COR-L47 (cell line): ENCODE results near the gene GAS7.

Experiments used
- DNase-seq: peaks from one replicate; lab custom pipeline; 2025; lab: John Stamatoyannopoulos, UW

Gene GAS7

DNA sequence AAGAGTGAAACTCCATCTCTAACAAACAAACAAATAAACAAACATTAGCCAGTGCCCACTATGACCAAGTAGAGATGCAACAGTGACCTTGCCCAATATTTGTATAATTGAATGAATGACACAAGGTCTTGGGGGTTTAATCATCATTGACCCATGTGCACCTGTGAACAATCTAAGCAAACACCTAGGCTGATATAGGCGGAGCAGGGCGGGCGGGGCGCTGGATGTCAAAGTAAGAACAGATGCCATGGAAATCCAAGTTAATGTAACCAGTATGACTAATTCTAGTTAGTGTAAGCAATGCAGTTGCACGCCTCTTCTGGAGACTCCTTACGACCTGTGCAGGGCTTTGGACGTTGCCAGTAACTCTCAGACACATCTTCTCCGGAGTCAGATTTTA is 310.9 kb downstream of the GAS7 start:
- no peak for DNase-seq

DNA sequence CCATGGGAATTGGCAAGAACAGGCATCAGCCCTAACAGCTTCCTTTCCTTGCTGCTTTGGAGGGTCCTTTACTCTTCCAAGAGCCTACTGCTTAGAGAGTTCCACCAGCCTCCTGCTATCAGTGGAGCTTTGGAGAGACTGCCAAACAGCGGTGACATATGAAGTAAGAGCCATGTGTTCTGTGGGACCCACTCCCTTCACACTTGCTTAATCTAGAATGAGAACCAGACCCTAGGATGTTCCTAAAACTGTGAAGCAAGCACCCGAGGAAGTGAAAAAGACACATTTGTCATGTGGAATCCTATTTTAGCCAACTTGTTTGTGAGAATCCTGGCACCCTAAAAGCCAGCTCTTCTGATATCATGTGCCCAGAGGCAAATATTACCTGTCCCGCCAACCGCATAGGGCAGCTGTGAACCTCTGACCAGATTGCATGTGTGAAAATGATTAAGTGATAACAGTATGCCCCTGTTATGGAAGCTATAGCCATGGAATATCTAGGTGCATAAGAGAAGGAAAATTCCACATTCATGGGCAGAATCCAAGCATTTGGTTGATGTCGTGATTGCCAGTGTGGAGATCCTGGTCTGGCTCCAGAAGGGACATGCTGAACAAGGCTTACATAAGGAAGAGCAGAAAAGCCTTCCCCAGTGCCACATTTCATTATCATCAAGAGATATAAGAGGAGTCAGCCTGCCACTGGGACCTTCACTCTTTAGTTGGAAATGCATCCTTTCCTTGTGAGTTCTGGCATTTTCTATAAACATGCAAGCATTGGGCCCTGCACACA is 312.1 kb downstream of the GAS7 start:
- no peak for DNase-seq

DNA sequence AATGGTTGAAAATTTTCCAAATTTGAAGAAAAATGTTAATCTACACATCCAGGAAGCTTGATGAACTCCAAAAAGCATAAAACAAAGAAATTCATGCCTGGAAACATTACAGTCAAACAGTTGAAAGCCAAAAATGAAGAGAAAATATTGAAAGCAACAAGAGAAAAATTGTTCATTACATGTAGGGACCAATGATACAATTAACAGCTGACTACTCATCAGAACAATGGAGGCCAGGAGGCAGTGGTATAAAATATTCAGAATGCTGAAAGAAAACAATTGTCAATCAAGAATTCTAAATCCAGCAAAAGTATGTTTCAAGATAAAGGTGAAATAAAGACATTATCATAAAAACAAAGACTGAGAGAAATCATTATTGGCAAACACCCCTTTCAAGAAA is 315.0 kb downstream of the GAS7 start:
- DNase-seq: no peak

DNA sequence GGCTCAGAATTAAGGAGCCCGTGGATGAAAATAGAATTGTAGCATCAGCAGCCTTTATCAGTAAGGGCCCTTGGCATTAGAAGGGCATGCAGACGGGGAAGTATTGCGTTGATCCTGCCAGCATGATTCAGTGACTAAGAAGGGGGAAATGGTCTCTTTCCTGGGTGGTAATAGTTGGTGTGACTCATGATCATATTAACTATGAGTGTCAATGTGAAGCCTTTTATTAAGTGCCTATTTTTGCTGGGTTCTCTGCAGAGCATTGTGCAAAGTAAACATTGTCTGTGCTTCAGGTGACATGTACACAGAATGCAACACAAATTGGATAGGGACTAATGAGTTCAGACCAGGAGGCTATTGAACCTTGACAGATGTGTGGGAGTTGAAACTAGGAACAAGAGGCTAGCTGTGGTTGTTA is 317.8 kb downstream of the GAS7 start:
- DNase-seq: no peak

DNA sequence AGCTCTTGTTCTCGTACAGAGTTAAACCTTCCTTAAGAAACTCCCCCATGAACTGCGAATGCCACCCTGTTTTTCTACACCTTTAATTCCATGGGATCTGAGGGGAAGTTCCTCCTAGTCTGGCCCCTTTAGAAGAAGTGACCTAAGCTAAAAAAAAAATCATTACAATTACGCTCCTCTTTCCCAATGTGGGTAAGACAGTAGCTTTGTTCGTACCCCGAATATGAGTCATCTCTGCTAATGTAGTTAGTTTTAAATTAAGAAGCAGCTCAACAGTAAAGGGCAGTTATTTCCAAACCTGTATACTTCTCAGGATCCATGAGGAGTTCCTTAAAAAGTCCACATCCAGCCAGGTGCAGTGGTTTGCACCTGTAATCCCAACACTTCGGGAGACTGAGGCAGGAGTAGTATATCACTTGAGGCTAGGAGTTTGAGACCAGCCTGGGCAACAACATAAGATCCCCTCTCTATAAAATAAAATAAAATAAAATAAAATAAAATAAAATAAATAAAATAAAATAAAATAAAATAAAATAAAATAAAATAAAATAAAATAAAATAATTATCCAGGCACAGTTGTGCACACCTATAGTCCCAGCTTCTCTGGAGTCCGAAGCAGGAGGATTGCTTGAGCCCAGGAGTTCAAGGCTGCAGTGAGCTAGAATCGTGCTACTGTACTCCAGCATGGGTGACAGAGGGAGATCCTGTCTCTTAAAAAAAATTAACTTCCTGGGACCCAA is 319.4 kb downstream of the GAS7 start:
- no peak for DNase-seq

GRCh38 chr17:9878356-9878755 is 320.1 kb downstream of the GAS7 start:
- no peak for DNase-seq

GRCh38 chr17:9875441-9875840 is 323.0 kb downstream of the GAS7 start:
- no peak for DNase-seq

DNA sequence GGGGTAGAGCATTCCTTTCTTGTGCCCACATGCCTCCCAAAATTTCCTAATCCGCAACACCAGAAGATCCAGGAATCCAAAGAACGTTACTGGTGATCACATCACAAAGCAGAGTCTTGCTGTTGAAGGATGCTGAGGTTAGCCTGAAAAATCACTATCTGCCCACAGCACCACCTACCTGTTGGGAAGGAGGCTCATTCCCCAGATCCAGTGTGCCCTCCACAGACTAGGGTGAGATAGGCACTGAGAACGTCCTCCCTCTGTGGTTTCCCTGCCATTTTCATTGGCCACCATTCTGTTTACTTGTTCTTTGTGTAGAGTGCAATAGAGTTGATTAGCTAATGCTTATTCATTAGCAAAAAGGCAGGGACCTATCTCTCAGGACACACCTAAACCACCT is 323.7 kb downstream of the GAS7 start:
- no peak for DNase-seq

DNA sequence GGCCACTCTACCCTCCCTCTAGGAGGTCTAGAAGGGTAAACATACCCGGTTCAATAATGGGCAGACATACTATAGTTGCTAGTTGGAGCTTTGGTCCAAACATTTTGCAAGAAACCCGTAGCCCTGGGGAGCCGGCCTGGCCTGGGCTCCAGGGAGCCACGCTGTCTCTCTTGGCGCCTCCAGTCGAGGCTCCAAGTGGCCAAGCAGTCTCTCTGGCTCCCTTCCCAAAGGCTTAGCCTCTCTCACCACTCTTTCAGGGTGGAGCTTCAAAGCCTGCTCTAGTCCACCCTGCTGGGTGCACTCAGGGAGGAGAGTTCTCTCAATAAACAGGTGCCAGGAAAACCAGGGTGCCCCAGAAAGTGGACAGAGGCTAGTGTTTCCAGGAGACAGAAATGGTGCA is 325.6 kb downstream of the GAS7 start:
- DNase-seq: no peak

GRCh38 chr17:9868552-9868951 is 329.9 kb downstream of the GAS7 start:
- no peak for DNase-seq

- DNase-seq: no peak
Observed at GRCh38 chr17:9865586-9865985, 332.8 kb downstream of the GAS7 start.

- DNase-seq: no peak
Observed at GRCh38 chr17:9862949-9863348, 335.5 kb downstream of the GAS7 start.

GRCh38 chr17:9862220-9862619 is 336.2 kb downstream of the GAS7 start:
- DNase-seq: no peak

DNA sequence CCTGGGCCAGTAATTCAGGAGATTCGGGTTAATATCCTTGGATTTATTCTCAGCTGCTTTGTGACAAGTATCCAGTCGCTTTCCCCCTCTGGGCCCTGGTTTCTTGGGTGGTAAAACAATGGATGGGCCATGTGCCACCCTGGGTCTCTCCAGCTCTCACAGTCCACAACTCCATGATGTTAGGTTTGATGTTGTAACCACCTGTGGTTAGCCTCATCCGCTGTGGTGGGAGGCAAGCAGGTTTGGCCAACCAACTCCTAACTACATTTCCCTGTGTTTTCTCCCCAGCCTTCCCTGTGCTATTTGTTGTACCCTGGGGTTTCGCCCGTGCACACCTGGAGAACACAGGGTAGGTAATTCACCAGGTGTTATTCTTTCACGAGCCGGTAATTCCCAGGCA is 337.6 kb downstream of the GAS7 start:
- no peak for DNase-seq
